ENCODE data around the gene TICRR.

TICRR gene

GRCh38 chr15:89672221-89673164 lies 97.2 kb downstream of the TICRR start:
- DNase-seq (ENCODE audit: low read depth), result no peak

- DNase-seq (ENCODE audit: low read depth), result no peak
These were observed 97.9 kb downstream of the TICRR start for GRCh38 chr15:89673165-89673512.

- DNase-seq (ENCODE audit: low read depth), result no peak
These were observed 99.3 kb downstream of the TICRR start for GRCh38 chr15:89674526-89674925.

- DNase-seq (ENCODE audit: low read depth), result no peak
These were observed 100.3 kb downstream of the TICRR start for GRCh38 chr15:89675606-89676005.

GRCh38 chr15:89677381-89677780 lies 102.1 kb downstream of the TICRR start:
- no peak for DNase-seq (ENCODE audit: low read depth)

Data from activated T-cell treated with anti-CD3 and anti-CD28 coated beads for 1 hour (primary cell).